Endothelial cell of umbilical vein (primary cell): ENCODE data around the gene LSR. TPM values are rescaled to one million over a fixed set of nuclear protein-coding genes. Genes with fewer than 3 reads are reported as not detected.

Experiments used
- BruUV-seq: library from RNA; stranded (reverse); fragments of 400-500 nt; replicated peaks from 2 replicates; lab custom pipeline; 2021; lab: Mats Ljungman, UMichigan
- CTCF ChIA-PET: fragments of 300-600, 350-600 bp; sonication (Branson Sonifier 250); formaldehyde crosslinking; loops from one replicate; lab custom pipeline; 2021; ENCODE audit warnings: antibody characterized with exemption, inconsistent platforms; lab: Charles Lee
- POLR2A ChIA-PET: fragments of 300-600, 350-600 bp; sonication (Branson Sonifier 250); formaldehyde crosslinking; loops from one replicate; lab custom pipeline; 2021; ENCODE audit warnings: antibody characterized with exemption, inconsistent platforms; lab: Charles Lee
- DNase-seq: peaks from one replicate; pipeline ENCODE4 v3.0.0-alpha.2; 2011; ENCODE audit warnings: low read depth, low spot score
- FAIRE-seq: peaks from 2 replicates; lab custom pipeline; 2011; peaks lifted over from hg19 to GRCh38; lab: Jason Lieb, UNC
- H2AFZ ChIP-seq: 2 replicates; pipeline ENCODE4 v1.6.0; 2012; ENCODE audit warnings: low read depth, low read length, control low read depth, inconsistent platforms
- H3K27ac ChIP-seq: 2 replicates; pipeline ENCODE4 v1.5.1; 2011; ENCODE audit warnings: low read depth, mild to moderate bottlenecking, control low read depth, low read length, moderate library complexity; ENCODE audit not compliant: insufficient read depth
- H3K27me3 ChIP-seq, 2 experiments: 2 replicates each; pipeline versions ENCODE4 v1.6.0 to v1.6.1; 2011; ENCODE audit warnings: low read length in 2 of 2, mixed read lengths in 1 of 2; ENCODE audit not compliant: control insufficient read depth in 2 of 2, insufficient read depth in 2 of 2
- H3K36me3 ChIP-seq, 2 experiments: 2 replicates in 1 of 2; 3 replicates in 1 of 2; pipeline ENCODE4 v1.5.1; 2011; ENCODE audit warnings: low read length in 2 of 2, mild to moderate bottlenecking in 1 of 2, moderate library complexity in 1 of 2; ENCODE audit not compliant: control insufficient read depth in 2 of 2, insufficient read depth in 2 of 2; ENCODE audit errors: extremely low read depth in 1 of 2
- H3K4me1 ChIP-seq: 3 replicates; pipeline ENCODE4 v1.5.1; 2011; ENCODE audit warnings: mild to moderate bottlenecking, low read length; ENCODE audit not compliant: control insufficient read depth, insufficient read depth; ENCODE audit errors: extremely low read depth
- H3K4me2 ChIP-seq: 2 replicates; pipeline ENCODE4 v1.6.1; 2011; ENCODE audit warnings: low read length, control low read depth, mixed read lengths; ENCODE audit not compliant: insufficient read depth
- H3K4me3 ChIP-seq, 3 experiments: fragments of 200-600 bp in 1 of 3; sonication (generic), shearing (Covaris generic) in 1 of 3; replicated peaks in 1 of 3; 2 replicates each; pipeline ENCODE4 v1.5.1; 2011 to 2016; ENCODE audit warnings: control low read depth in 3 of 3, low read length in 3 of 3, mild to moderate bottlenecking in 2 of 3, inconsistent platforms in 1 of 3, low read depth in 1 of 3, moderate library complexity in 1 of 3; ENCODE audit not compliant: insufficient read depth in 1 of 3
- H3K79me2 ChIP-seq: 2 replicates; pipeline ENCODE4 v1.6.0; 2012; ENCODE audit warnings: low read length, inconsistent platforms; ENCODE audit not compliant: control insufficient read depth, insufficient read depth
- H3K9ac ChIP-seq: replicated peaks from 2 replicates; pipeline ENCODE3; 2011; ENCODE audit warnings: low read length, control low read depth; ENCODE audit not compliant: insufficient read depth; ENCODE audit errors: extremely low read depth
- H3K9me1 ChIP-seq: replicated peaks from 3 replicates; pipeline ENCODE4 v1.6.0; 2011; ENCODE audit warnings: mild to moderate bottlenecking, low read length; ENCODE audit not compliant: control insufficient read depth, insufficient read depth; ENCODE audit errors: extremely low read depth
- H3K9me3 ChIP-seq: replicated peaks from 2 replicates; pipeline ENCODE4 v1.5.1; 2012; ENCODE audit warnings: low read length, inconsistent platforms; ENCODE audit not compliant: control insufficient read depth, insufficient read depth
- H4K20me1 ChIP-seq: replicated peaks from 2 replicates; pipeline ENCODE3; 2011; ENCODE audit warnings: mild to moderate bottlenecking, low read length; ENCODE audit not compliant: control insufficient read depth, insufficient read depth; ENCODE audit errors: extremely low read depth
- CTCF ChIP-seq, 2 donors: IDR thresholded peaks; 1 replicate in 1 of 2; 2 replicates in 1 of 2; pipeline ENCODE4 v1.5.1; 2011; ENCODE audit warnings: low read length in 2 of 2, mild to moderate bottlenecking in 2 of 2, moderate library complexity in 2 of 2, control low read depth in 1 of 2, inconsistent platforms in 1 of 2, low read depth in 1 of 2; ENCODE audit not compliant: insufficient read depth in 1 of 2; ENCODE audit errors: extremely low read depth in 1 of 2
- EZH2 ChIP-seq: IDR thresholded peaks from 2 replicates; pipeline ENCODE4 v1.6.1; 2012; ENCODE audit warnings: borderline replicate concordance, low read depth, mild to moderate bottlenecking, moderate library complexity, low read length, inconsistent platforms; ENCODE audit not compliant: severe bottlenecking
- FOS ChIP-seq: IDR thresholded peaks from 2 replicates; pipeline ENCODE4 v1.6.1; 2011; ENCODE audit warnings: mild to moderate bottlenecking, low read length, moderate library complexity, borderline replicate concordance; ENCODE audit not compliant: insufficient read depth
- POLR2AphosphoS5 ChIP-seq: IDR thresholded peaks from 2 replicates; pipeline ENCODE4 v1.6.1; 2012; ENCODE audit warnings: low read depth, mild to moderate bottlenecking, control low read depth, low read length, moderate library complexity; ENCODE audit not compliant: insufficient read depth
- dilution Hi-C: fragments of 300-500 bp; cut with MboI; formaldehyde crosslinking; loops from one replicate; pipeline ENCODE4 v1.15.0; 2019; ENCODE audit warnings: low sequenced_read_pairs; ENCODE audit not compliant: extremely low pct_ligation_motif_present
- intact Hi-C: fragments of 100-400 bp; cut with micrococcal nuclease; formaldehyde crosslinking; loops from one replicate; pipeline ENCODE4 v1.10.0; 2022
- polyA plus RNA-seq, 4 experiments: library from polyadenylated mRNA; depleted of rRNA in 3 of 4; stranded (reverse) in 3 of 4; unstranded in 1 of 4; fragments of >200 nt; gene quantifications; 2 replicates each; pipeline versions ENCODE4 v1.2.1 to v1.2.3, GENCODE V29; 2011 to 2012; ENCODE audit warnings: missing spikeins in 1 of 4
- total RNA-seq: library from RNA; stranded (reverse); gene quantifications from 2 replicates; pipeline ENCODE4 v1.2.3, GENCODE V29; 2021

LSR gene
- total and polyA plus RNA-seq, 2 donors (not counting 3 experiments of a cell fraction or from before 2014, with no cell fraction given) = 0.76 to 1.0 TPM

- BruUV-seq = no TSS peak
- H3K27me3 ChIP-seq = no peaks in the 10 kb centered on the region
- H3K36me3 ChIP-seq = no peaks in the 10 kb centered on the region
- DNase-seq = no peak
- CTCF ChIA-PET = no interaction called here
- H3K27ac ChIP-seq = no peak overlapping the region
- H2AFZ ChIP-seq = no peak overlapping the region
- H3K4me1 ChIP-seq = no peaks in the 10 kb centered on the region
- dilution Hi-C loops = no loop called here
- H3K9ac ChIP-seq = no peak overlapping the region
- POLR2A ChIA-PET = no interaction called here
- H4K20me1 ChIP-seq = no peaks in the 10 kb centered on the region
- H3K4me2 ChIP-seq = no peak overlapping the region
- TF ChIP-seq CTCF (IDR thresholded peaks at IDR 0.05; ENCODE audit: extremely low read depth in 1 of 2, insufficient read depth in 1 of 2, low read depth in 1 of 2, low read length in 2 of 2) = no peak
- no peak for TF ChIP-seq EZH2
- TF ChIP-seq POLR2AphosphoS5 = no peak
- no peak for TF ChIP-seq FOS
- H3K9me3 ChIP-seq = no peaks in the 10 kb centered on the region
- intact Hi-C loops = no loop called here
- no peak for FAIRE-seq
- no peaks in the 10 kb centered on the region for H3K9me1 ChIP-seq
- H3K4me3 ChIP-seq = no peak overlapping the region
- H3K79me2 ChIP-seq = no peaks in the 10 kb centered on the region
Observed at GRCh38 chr19:35298561-35298972, 49.8 kb downstream of the LSR start.
